Esophagus muscularis mucosa (tissue), 4 donors: ENCODE results near the gene NEXN.

Experiments
- EP300 ChIP-seq: sonication (generic); formaldehyde crosslinking; IDR thresholded peaks from one replicate; pipeline ENCODE4 v1.6.1; 2017; ENCODE audit warnings: antibody characterized with exemption
- POLR2A ChIP-seq: fragments of 450-650 bp; IDR thresholded peaks from one replicate; pipeline ENCODE4 v1.6.1; 2017; ENCODE audit warnings: antibody characterized with exemption, moderate library complexity, mild to moderate bottlenecking, low read depth
- POLR2AphosphoS5 ChIP-seq, 2 donors: sonication (generic); formaldehyde crosslinking; IDR thresholded peaks; one replicate each; pipeline ENCODE4 v1.6.1; 2017; ENCODE audit warnings: antibody characterized with exemption in 2 of 2
- TF ChIP-seq, protein P1 (sequence below), 3 experiments: fragments of 200-600 bp in 2 of 3; fragments of 450-650 bp in 1 of 3; sonication (generic) in 2 of 3; IDR thresholded peaks; one replicate each; pipeline ENCODE4 v1.5.1; 2017 to 2019; ENCODE audit warnings: antibody characterized with exemption in 3 of 3, mild to moderate bottlenecking in 2 of 3, moderate library complexity in 1 of 3

DNA sequence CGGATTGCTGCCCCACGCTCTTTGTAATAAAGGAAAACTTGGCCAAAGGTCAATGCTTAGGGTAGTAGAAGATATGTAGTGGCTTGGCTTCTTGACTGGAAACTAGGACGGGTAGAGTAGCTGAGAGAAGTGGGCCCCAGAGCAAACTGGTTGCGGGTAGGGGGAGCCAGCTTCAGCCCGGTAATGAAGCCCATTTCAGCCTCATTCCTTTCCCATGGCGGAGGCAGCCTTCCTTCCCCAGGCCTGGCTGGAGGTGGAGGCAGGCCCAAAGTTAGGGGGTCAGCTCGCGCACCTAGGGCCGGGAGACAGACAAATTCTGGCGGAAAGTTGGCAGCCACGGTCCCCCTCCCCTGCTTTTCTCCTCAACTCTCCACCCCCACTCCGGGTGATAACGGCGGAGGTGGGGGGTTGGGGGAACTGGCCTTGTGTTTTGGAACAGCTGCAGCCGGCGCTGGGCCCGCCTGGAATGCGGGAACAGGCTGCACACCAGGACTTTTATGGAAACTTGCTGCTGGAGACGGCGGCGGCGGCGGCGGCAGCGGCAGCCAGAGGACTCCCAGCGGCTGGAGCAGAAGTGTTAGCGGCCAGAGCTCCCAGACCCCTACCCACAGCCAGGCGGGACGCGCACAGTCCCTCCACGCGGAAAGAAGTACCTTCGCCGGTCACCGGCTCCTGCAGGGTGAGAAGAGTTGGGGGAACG is at the start of gene NEXN:
- TF ChIP-seq, protein P1, sequence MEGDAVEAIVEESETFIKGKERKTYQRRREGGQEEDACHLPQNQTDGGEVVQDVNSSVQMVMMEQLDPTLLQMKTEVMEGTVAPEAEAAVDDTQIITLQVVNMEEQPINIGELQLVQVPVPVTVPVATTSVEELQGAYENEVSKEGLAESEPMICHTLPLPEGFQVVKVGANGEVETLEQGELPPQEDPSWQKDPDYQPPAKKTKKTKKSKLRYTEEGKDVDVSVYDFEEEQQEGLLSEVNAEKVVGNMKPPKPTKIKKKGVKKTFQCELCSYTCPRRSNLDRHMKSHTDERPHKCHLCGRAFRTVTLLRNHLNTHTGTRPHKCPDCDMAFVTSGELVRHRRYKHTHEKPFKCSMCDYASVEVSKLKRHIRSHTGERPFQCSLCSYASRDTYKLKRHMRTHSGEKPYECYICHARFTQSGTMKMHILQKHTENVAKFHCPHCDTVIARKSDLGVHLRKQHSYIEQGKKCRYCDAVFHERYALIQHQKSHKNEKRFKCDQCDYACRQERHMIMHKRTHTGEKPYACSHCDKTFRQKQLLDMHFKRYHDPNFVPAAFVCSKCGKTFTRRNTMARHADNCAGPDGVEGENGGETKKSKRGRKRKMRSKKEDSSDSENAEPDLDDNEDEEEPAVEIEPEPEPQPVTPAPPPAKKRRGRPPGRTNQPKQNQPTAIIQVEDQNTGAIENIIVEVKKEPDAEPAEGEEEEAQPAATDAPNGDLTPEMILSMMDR (IDR thresholded peaks at IDR 0.05), result peak in 2 of 3 experiments; percentile 2 to 14
- peak; percentile 38 for TF ChIP-seq POLR2A
- peak; percentile 85 to 92 for TF ChIP-seq POLR2AphosphoS5 (IDR thresholded peaks at IDR 0.05)
- TF ChIP-seq EP300, result no peak
